Measurements from ENCODE around the gene FAM187B.
"Not testable (repeated sequence)": the region's sequence is repeated elsewhere in the genome, so short reads cannot be mapped to it uniquely, and the experiment has no call there.

FAM187B gene

DNA sequence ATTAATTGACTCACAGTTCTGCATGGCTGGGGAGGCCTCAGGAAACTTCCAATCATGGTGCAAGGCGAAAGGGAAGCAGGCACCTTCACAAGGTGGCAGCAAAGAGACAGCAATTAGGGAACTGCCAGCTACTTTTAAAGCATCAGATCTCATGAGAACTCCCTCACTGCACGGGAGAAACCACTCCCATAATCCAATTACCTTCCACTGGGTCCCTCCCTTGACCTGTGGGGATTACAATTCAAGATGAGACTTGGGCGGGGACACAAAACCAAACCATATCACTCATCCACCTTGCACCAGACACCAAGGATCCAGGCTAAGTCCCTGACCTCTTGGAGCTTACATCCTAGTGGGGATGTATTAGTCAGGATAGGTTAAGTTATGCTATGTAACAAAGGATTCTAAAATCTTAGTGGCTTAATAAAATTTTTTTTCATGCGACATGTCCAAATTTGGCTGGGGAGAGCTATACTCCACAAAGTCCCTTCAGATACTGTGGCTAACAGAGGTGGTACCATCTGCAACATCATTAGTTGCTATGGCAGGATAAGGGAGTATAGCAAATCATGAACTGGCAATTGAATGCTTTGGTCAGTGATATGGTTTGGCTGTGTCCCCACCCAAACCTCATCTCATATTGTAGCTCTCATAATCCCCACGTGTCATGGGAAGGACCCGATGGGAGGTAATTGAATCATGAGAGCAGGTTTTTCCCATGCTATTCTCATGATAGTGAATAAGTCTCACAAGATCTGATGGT, 8.3 kb upstream of the FAM187B start:
- DNase-seq (ENCODE audit: low spot score) = no peak

DNA sequence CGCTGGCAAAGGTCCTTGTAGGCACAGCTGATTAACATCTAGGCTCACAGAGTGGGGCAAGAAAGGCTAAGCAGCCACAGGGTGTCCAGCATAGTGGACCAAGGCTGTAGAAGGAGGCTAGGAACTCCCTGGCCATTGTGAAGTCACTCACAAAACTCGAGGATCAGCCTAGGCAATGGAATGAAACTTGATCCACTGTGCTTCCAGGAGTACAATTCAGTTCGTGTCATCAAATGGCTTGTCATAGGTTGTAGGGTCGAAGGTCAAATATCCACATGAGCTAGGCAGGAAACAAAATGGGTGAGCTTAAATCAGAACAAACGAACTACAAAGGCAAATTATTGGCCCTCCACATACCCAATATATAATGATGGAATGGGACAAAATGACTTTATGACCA, 4.4 kb upstream of the FAM187B start:
- no peak for DNase-seq (ENCODE audit: low spot score)

DNA sequence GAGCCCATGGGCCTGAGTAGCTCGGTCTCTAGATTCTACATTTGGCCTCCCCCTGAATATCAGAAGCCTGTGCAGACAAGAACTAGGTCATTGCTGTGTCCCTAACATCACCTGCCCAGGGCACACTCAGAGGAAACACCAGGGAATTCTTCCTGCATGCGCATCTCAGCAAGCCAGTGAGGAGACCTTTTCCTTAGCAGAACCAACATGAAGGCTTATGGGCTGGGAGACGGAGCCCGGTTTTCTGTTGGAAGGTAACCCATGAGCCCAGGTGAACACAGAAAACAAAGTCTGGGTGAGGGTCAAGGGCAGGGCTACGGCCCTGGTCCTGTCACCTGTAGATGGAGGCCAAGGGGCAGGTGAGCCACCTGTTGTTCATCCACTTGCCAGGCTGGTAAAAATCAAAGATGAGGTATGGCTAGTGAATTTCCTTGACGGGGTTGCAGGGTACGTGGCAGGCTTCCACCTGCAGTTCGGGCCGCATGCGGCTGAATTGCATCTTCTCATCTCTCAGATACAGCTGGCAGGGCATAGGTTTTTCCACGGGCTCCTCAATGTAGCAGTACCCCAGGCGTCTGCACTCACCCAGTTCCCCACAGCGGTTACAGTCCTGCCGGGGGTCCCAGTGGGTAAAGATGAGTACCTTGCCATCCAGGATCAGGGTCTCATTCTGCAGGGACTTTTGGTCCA, 3.6 kb upstream of the FAM187B start:
- DNase-seq (ENCODE audit: low spot score) = no peak

DNA sequence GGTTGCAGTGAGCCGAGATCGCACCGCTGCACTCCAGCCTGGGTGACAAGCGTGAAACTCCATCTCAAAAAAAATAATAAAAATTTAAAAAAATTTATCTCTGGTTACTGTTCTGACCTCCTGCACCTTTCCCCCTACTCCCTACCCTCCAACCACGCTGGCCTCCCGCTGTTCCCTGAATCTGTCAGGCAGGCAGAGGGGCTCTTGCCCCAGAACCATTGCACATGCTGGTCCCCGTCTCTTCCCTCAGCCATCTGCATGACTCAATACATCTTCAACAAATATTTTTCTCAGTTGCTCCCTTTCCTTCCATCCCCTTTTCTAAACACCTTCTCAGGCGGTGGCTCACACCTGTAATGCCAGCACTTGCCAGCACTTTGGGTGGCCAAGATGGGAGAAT, 1.1 kb upstream of the FAM187B start:
- DNase-seq (ENCODE audit: low spot score) = no peak

DNA sequence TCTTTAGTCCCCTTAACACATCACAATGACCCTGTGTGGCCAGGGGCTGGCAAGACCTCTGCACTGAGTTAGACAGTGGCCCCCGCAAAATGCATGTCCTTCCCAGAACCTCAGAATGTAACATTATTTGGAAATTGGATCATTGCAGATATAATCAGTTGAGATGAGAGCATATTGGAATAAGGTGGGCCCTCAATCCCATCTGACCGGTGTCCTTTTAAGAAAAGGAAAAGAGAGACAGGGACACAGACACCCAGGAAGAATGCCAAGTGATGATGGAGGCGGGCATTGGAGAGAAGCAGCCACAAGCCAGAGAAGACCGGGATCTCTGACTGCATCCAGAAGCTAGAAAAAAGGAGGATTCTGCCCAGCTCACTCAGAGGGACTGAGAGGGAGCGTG, 1.8 kb downstream of the FAM187B start:
- DNase-seq (ENCODE audit: low spot score) = no peak

- no peak for DNase-seq (ENCODE audit: low spot score)
Measured at GRCh38 chr19:35225951-35226350, 2.6 kb downstream of the FAM187B start.

- no peak for DNase-seq (ENCODE audit: low spot score)
Measured at GRCh38 chr19:35224681-35225571, 3.6 kb downstream of the FAM187B start.

GRCh38 chr19:35223862-35224505, 4.6 kb downstream of the FAM187B start:
- DNase-seq (ENCODE audit: low spot score) = no peak

DNA sequence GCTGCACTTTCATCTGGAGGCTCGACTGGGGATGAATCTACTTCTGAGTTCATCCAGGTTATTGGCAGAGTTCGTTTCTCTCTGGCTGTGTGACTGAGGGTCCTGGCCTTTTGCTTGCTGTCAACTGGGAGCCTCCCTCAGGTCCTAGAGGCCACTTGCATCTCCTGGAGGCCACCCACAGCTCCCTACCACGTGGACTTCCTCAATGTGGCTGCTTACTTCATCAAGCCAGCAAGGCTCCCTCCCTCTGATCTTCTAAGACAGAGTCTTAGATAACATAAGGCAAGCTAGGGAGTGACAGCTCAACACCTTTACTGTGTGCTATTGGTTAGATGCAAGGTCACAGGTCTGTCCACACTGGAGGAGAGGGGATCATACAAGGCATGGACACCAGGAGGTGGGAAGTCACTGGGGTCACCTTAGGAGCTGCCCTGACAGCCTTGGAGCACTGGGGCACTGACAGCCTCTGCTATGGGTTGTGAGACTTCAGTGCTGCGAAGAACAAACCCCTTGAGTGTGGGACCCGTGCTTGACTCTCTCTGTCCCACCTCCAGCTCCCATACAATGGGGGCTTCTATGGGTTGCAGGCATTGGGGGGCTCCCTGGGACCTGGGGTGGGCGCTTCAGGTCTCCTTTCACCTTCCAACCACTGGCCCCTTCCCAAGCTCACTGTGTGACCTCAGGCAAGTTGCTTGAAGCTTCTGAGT, 5.3 kb downstream of the FAM187B start:
- no peak for DNase-seq (ENCODE audit: low spot score)

DNA sequence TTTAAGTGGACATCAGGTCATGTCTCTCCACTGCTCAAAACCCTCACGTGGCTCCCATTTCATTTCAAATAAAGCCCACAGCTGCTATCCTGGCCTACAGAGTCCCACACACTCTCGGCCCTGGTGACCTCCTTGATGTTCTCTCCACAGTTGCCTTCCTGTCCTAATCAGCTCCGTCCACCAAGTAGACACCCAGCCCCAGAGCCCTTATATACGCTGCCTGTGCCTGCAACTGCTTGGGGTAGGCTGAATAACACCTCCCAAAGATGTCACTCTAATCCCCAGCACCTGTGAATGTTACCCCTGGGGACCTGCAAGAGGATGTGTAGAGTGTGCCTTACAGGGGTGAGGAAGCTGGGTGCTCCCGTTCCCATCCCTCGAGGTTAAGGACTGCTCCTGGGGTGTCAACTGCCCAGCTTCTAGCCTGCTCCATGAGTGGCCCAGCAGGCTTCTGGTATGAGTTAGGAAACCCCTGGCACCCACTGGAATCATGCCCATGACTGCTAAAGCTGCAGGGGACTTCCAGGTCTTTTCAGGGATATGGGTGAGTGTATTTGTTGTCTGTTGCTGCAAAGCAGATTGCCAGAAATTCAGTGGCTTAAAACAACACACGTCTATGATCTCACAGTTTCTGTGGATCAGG, 6.0 kb downstream of the FAM187B start:
- no peak for DNase-seq (ENCODE audit: low spot score)

GRCh38 chr19:35220973-35221590, 7.5 kb downstream of the FAM187B start:
- DNase-seq (ENCODE audit: low spot score) = not testable (repeated sequence)

- no peak for DNase-seq (ENCODE audit: low spot score)
Measured at GRCh38 chr19:35220315-35220921, 8.1 kb downstream of the FAM187B start.

DNA sequence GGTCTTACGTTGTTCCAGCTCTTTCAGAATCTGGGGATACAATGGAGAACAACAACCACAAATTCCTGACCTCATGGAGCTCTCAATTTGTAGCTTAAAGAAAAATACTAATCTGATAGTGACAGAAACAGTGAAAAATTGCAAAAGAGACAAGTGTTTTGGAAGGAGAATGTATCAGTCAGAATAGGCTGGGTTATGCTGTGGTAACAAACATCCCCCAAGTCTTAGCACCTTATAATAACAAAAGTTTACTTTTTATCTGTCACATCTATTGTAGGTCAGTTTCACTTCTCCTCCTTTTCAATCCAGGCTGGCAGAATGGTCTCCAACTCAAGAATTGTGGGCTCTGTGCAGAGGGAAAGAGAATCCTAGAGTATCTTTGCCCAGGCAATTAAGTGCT, 9.5 kb downstream of the FAM187B start:
- DNase-seq (ENCODE audit: low spot score) = no peak

DNA sequence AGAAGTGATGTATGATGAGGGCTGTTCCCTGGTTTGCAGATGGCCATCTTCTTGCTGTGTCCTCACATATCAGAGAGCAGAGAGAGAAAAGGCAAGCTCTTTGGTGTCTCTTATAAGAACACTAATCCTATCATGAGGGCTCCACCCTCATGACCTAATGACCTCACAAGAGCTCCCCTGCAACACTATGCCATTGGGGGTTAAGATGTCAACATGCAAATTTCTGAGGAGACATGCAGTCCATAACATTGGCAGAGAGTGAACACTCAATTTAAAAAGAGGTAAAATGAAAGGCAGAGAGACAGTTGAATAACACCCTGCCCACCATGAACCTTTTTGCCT, 10.9 kb downstream of the FAM187B start:
- DNase-seq (ENCODE audit: low spot score) = no peak

DNA sequence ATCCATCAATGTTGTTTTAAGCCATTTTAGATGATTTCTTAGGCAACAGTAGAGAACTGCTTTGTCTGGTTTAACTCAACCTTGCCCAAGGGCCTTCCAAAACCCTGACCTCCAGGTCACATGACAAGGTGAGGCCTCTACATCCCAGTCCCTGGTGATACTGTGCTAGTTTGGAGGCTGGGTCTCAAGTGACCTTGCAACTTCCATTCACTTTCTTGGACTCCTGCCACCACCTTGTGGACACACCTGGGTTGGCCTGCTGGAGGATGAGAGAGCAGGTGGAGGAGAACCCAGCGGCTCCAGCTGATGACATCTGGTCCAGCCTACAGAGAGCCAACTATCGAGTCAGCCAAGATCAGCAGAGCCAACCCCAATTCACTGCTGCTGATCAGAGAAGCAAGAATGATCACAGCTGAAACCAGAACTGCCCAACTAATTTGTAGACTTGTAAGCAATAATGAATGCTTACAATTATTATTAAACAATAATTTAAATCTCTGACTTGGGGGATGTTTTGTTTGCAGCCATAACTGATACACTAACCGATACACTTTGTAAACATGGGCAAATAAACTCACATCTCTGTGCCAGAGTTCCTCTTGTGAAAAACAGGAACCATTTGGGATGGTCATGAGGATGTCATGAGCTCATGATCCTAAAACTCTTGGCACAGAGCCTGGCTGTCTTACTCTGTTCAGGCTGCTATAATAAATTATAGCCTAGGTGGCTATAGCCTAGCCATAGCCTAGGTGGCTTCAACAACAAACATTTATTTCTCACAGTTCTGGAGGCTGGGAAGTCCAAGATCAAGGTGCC, 11.5 kb downstream of the FAM187B start:
- DNase-seq (ENCODE audit: low spot score) = peak; percentile 58

GRCh38 chr19:35216016-35216832, 12.3 kb downstream of the FAM187B start:
- no peak for DNase-seq (ENCODE audit: low spot score)

GRCh38 chr19:35214766-35215422, 13.6 kb downstream of the FAM187B start:
- no peak for DNase-seq (ENCODE audit: low spot score)

Data from Ammon's horn (tissue), 1 donor.